Stimulated activated effector memory CD8-positive, alpha-beta T cell treated with anti-CD3 and anti-CD28 coated beads, Interleukin-12 subunit alpha, Interleukin-12 subunit beta, amount 100 ng/mL, for 72 hours (primary cell): ENCODE data around the gene COBL.

Experiments
- ATAC-seq: fragments of 150-1000 bp; cut with Tn5 transposase; 2 replicates; pipeline ENCODE4 v1.10.0; 2021
- DNase-seq, 2 donors: peaks; one replicate each; pipeline ENCODE4 v3.0.0; 2021 to 2022; ENCODE audit warnings: low spot score in 2 of 2
- H3K27ac Mint-ChIP-seq: one replicate; pipeline ENCODE4 v1.8.0; 2022; ENCODE audit warnings: mild to moderate bottlenecking, mixed read lengths
- H3K36me3 Mint-ChIP-seq: one replicate; pipeline ENCODE4 v1.8.0; 2022; ENCODE audit warnings: mild to moderate bottlenecking, mixed read lengths
- H3K4me1 Mint-ChIP-seq: one replicate; pipeline ENCODE4 v1.8.0; 2022; ENCODE audit warnings: mixed read lengths
- H3K4me3 Mint-ChIP-seq: one replicate; pipeline ENCODE4 v1.8.0; 2022; ENCODE audit warnings: mild to moderate bottlenecking, mixed read lengths
- H3K9me3 Mint-ChIP-seq: one replicate; pipeline ENCODE4 v1.8.0; 2022; ENCODE audit warnings: mixed read lengths

COBL gene

GRCh38 chr7:51244885-51245284 is 71.7 kb downstream of the COBL start:
- DNase-seq (no peak), ATAC-seq (no peak)
- Mint-ChIP-seq H3K27ac (no peak overlapping the region), H3K36me3 (no peaks in the 10 kb centered on the region), H3K4me1 (no peaks in the 10 kb centered on the region), H3K4me3 (no peak overlapping the region), H3K9me3 (no peaks in the 10 kb centered on the region)

GRCh38 chr7:51244053-51244452 is 72.6 kb downstream of the COBL start:
- H3K4me1 Mint-ChIP-seq = no peaks in the 10 kb centered on the region
- ATAC-seq (no peak), DNase-seq (no peak)
- no peak overlapping the region for H3K27ac Mint-ChIP-seq
- no peaks in the 10 kb centered on the region for H3K36me3 Mint-ChIP-seq
- H3K4me3 Mint-ChIP-seq = no peak overlapping the region
- H3K9me3 Mint-ChIP-seq = no peaks in the 10 kb centered on the region

- Mint-ChIP-seq H3K9me3 (no peaks in the 10 kb centered on the region), H3K4me3 (no peak overlapping the region), H3K36me3 (no peaks in the 10 kb centered on the region), H3K4me1 (no peaks in the 10 kb centered on the region), H3K27ac (no peak overlapping the region)
- no peak for DNase-seq
- ATAC-seq = no peak
These were observed 73.0 kb downstream of the COBL start for GRCh38 chr7:51243631-51244030.

- Mint-ChIP-seq H3K27ac (no peak overlapping the region), H3K4me1 (no peaks in the 10 kb centered on the region)
- ATAC-seq = peak; percentile 22
These were observed 73.6 kb downstream of the COBL start for GRCh38 chr7:51242881-51243518.

GRCh38 chr7:51242007-51242691 is 74.5 kb downstream of the COBL start:
- Mint-ChIP-seq H3K36me3 (no peaks in the 10 kb centered on the region), H3K27ac (no peak overlapping the region), H3K4me1 (no peaks in the 10 kb centered on the region), H3K4me3 (no peak overlapping the region), H3K9me3 (no peaks in the 10 kb centered on the region)
- no peak for ATAC-seq
- no peak for DNase-seq

More at GRCh38 chr7:51242881-51243518, 73.6 kb downstream of the COBL start:
- H3K4me3 Mint-ChIP-seq = no peak overlapping the region
- no peak for DNase-seq
- H3K9me3 Mint-ChIP-seq = no peaks in the 10 kb centered on the region
- H3K36me3 Mint-ChIP-seq = no peaks in the 10 kb centered on the region

GRCh38 chr7:51240868-51241267 is 75.7 kb downstream of the COBL start:
- no peaks in the 10 kb centered on the region for H3K9me3 Mint-ChIP-seq
- no peak for ATAC-seq
- H3K27ac Mint-ChIP-seq = no peak overlapping the region
- H3K36me3 Mint-ChIP-seq = no peaks in the 10 kb centered on the region
- DNase-seq = no peak
- H3K4me1 Mint-ChIP-seq = no peaks in the 10 kb centered on the region
- no peak overlapping the region for H3K4me3 Mint-ChIP-seq

- Mint-ChIP-seq H3K9me3 (no peaks in the 10 kb centered on the region), H3K4me1 (no peaks in the 10 kb centered on the region), H3K27ac (no peak overlapping the region), H3K4me3 (no peak overlapping the region), H3K36me3 (no peaks in the 10 kb centered on the region)
- DNase-seq (no peak), ATAC-seq (no peak)
These were observed 76.9 kb downstream of the COBL start for GRCh38 chr7:51239691-51240090.

- Mint-ChIP-seq H3K4me3 (no peak overlapping the region), H3K27ac (no peak overlapping the region), H3K9me3 (no peaks in the 10 kb centered on the region), H3K4me1 (no peaks in the 10 kb centered on the region), H3K36me3 (no peaks in the 10 kb centered on the region)
- no peak for DNase-seq
- no peak for ATAC-seq
These were observed 77.6 kb downstream of the COBL start for GRCh38 chr7:51238981-51239495.

- ATAC-seq = no peak
- H3K4me3 Mint-ChIP-seq = no peak overlapping the region
- DNase-seq = no peak
- H3K4me1 Mint-ChIP-seq = no peaks in the 10 kb centered on the region
- no peak overlapping the region for H3K27ac Mint-ChIP-seq
- H3K9me3 Mint-ChIP-seq = no peaks in the 10 kb centered on the region
- H3K36me3 Mint-ChIP-seq = no peaks in the 10 kb centered on the region
These were observed 79.0 kb downstream of the COBL start for GRCh38 chr7:51237446-51238133.

GRCh38 chr7:51236470-51237132 is 80.0 kb downstream of the COBL start:
- Mint-ChIP-seq H3K27ac (no peak overlapping the region), H3K9me3 (no peaks in the 10 kb centered on the region), H3K4me3 (no peak overlapping the region), H3K36me3 (no peaks in the 10 kb centered on the region), H3K4me1 (no peaks in the 10 kb centered on the region)
- ATAC-seq (no peak), DNase-seq (no peak)

- H3K4me1 Mint-ChIP-seq = no peaks in the 10 kb centered on the region
- no peak for ATAC-seq
- no peak for DNase-seq
- no peak overlapping the region for H3K4me3 Mint-ChIP-seq
- no peaks in the 10 kb centered on the region for H3K9me3 Mint-ChIP-seq
- no peak overlapping the region for H3K27ac Mint-ChIP-seq
- H3K36me3 Mint-ChIP-seq = no peaks in the 10 kb centered on the region
These were observed 80.9 kb downstream of the COBL start for GRCh38 chr7:51235593-51236313.

- ATAC-seq (no peak), DNase-seq (no peak)
- Mint-ChIP-seq H3K9me3 (peaks cover 2% of the 10 kb centered on the region), H3K4me3 (no peak overlapping the region), H3K36me3 (no peaks in the 10 kb centered on the region), H3K4me1 (no peaks in the 10 kb centered on the region), H3K27ac (no peak overlapping the region)
These were observed 81.8 kb downstream of the COBL start for GRCh38 chr7:51234609-51235308.

- no peak for DNase-seq
- Mint-ChIP-seq H3K36me3 (no peaks in the 10 kb centered on the region), H3K27ac (no peak overlapping the region), H3K4me3 (no peak overlapping the region), H3K4me1 (no peaks in the 10 kb centered on the region), H3K9me3 (peaks cover 2% of the 10 kb centered on the region)
- no peak for ATAC-seq
These were observed 82.5 kb downstream of the COBL start for GRCh38 chr7:51234139-51234538.

- H3K9me3 Mint-ChIP-seq = peaks cover 2% of the 10 kb centered on the region
- H3K4me3 Mint-ChIP-seq = no peak overlapping the region
- no peaks in the 10 kb centered on the region for H3K4me1 Mint-ChIP-seq
- ATAC-seq (no peak), DNase-seq (no peak)
- H3K36me3 Mint-ChIP-seq = no peaks in the 10 kb centered on the region
- no peak overlapping the region for H3K27ac Mint-ChIP-seq
These were observed 83.2 kb downstream of the COBL start for GRCh38 chr7:51233374-51233773.
